EH (cell line): ENCODE data around the gene DOCK6.

Experiments
- DNase-seq: peaks from one replicate; pipeline ENCODE4 v3.0.0-alpha.2; 2015; ENCODE audit warnings: low read depth

DOCK6 gene

DNA sequence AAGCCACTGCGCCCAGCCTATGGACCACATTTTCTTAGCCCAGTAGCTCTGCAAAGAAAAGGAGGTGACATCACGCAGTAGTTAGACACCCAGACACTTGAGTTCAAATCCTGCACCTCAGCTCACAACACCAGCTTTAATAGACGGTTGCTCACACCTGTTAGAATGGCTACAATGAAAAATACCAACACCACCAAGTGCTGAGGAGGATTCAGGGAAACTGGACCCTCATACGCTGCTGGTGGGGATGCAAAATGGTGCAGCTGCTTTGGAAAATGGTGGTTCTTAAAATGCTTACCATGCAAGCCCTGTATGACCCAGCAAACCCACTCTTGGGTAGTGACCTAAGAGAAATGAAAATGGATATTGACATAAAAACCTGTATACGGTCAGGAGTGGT, 11.7 kb upstream of the DOCK6 start:
- no peak for DNase-seq

DNA sequence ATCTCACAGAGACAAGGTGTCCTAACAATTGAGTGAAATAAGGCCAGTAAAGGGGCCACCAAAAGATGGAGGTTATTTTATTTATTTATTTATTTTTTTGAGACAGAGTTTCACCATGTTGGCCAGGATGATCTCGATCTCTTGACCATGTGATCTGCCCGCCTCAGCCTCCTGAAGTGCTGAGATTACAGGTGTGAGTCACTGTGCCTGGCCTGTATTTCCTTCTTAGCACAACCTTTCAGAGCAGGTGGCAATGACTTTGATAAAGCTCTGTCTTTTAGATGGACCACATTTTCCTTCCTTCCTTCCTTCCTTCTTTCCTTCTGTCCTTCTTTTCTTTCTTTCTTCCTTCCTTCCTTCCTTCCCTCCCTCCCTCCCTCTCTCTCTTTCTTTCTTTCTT, 11.0 kb upstream of the DOCK6 start:
- DNase-seq, result no peak

DNA sequence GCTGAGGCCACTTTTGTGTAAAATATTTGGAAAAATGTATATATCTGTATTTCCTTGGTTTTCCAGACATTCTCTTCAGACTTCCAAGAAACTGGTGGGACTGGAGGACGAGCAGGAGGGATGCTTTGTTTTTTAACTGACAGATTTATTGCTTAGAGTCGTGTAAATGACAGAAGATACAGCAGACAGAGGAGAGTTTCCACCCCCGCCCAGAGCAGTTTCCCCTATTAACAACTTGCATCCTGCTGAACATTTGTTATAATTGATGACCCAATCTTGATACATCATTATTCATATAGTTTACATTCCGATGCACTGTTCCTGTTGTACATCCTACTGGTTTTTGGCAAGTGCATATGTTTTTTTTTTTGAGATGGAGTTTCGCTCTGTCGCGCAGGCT, 7.1 kb upstream of the DOCK6 start:
- DNase-seq, result peak; percentile 44

DNA sequence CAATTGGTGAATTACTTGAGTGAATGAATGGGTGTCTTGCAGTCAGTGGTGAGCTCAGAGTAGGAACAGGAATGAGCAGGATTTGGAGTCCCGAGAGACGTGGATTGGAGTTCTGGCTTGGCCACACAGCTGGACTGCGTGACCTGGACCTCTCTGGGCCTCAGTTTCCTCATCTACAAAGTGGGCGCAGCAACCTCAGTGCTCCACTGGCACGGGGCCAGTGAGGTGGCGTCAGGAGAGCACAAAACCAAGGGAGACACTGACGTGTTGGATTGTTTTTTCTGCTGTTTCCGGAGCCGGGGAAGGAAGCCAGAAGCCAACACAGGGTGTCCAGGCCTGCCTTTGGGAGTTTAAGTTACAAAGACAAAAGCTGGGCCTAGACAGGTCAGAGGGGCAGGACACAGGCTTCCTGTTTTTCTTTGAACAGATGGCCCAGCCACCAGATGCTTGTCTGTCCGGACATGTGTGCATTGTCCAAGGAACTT, 6.5 kb upstream of the DOCK6 start:
- peak; percentile 76 for DNase-seq

DNA sequence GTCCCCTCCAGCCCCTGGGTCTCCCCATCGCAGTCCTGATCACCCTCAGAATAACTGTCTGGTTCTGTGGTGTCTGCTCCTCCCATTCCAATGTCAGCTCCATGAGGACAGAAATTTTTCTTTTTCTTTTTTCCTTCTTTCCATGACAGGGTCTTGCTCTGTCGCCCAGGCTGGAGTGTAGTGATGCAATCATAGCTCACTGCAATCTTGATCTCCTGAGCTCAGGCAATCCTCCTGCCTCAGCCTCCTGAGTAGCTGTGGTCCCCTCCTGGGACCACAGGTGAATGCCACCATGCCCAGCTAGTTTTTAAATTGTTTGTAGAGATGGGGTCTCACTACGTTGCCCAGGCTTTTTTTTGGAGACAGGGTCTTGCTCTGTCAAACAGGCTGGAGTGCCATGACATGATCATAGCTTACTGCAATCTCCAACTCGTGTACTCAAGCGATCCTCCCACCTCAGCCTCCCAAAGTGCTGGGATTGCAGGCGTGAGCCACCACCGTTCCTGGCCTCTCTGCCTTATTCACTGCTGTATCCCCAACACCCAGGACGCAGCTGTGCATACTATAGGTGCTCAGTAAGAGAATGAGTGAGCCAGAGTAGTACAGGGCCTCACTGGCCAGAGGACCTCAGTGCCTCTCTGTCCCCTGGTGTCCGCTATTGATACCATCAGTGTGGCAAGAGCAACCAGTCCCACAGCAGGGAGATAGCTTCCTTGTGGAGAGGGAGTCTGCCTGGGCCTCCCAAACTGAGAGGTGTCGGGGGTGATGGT, 5.2 kb upstream of the DOCK6 start:
- DNase-seq, result no peak

DNA sequence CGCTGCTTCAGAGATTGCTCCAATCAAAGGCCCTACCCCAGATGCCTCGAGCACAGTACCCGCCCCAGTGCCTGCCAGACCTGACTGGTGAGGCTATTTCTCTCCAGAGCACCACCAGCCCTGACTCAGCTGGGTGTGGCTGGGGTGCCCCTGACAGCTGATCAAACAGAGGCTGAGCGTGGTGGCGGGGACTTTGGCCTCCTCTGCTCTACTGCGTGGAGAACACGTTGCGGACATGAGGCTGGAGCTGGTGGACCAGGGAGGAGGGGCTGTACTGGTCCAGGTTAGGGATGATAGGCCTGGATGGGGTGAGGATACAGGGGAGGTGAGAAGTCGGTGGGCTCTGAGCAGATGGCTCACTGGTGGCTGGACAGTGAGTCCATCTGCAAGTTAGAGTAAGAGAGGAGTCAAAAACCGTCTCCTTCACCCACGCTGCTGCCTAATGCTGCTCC, 3.5 kb upstream of the DOCK6 start:
- DNase-seq, result no peak

DNA sequence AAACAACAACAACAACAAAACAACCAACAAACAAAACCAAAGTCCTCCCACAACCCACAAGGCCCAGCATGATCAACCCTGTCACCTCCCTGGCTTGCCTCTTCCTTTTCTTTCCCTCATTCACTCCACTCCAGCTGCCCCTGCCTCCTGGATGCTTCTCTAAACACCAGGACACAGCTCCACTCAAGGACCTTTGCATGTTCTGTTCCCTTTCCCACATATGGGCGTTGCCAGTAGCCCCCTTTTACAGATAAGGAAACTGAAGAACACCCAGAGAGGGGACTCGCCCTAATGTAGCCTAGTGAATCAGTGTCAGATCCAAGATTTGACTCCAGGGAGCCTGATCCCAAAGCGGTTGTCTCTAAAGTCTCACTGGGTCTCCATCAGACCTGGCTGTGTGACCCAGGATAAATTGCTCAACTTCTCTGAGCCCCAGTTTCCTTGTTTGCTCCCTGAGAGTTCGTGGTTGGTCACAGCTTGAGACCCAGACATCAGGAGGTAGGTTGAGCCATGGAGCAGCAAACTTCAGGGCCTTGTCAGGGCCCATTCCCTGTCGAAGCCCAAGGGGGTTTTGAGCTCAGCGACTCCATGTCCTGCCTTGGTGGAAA, 3.0 kb upstream of the DOCK6 start:
- no peak for DNase-seq

DNA sequence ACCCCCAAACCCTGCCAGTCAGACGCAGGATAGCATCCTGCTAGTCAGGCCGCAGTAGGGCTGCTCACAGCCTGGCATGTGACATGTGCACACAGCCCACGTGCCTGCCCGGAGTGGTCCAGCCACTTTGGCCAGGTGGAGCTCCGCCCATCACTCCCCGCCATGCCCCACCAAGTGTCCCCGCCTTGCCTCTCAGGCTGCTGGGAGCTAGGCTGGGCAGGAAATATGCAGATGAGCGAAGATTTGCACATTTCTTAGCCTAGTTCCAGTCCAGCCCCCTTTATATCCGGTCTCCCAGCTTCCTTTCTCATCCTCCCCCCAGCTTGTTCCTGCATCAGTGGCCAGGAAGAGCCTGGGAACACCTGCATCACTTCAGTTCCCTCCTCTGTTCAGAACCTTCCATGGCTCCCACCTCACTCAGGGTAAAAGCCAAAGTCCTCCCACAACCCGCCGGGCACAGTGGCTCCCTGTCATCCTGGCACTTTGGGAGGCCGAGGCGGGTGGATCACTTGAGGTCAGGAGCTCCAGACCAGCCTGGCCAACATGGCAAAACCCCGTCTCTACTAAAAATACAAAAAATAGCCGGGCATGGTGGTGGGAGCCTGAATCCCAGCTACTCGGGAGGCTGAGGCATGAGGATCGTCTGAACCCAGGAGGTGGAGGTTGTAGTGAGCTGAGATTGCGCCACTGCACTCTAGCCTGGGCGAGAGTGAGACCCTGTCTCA, 2.3 kb upstream of the DOCK6 start:
- peak; percentile 32 for DNase-seq

DNA sequence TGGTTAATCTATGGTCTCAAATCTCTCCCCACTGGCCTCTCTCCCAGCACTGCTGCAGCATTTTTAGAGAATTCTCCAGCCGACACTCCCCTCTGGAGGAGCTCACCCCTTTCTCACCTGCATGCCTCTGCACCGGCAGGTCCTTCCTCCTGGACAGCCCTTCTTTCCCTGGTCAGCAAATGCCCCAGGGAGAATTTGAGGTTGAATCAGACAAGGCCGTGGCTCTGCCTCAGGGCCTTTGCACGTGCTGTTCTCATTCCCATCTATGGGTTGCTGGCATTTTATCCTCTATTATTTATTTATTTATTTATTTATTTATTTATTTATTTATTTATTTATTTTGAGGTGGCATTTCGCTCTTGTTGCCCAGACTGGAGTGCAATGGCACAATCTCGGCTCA, 1.4 kb upstream of the DOCK6 start:
- DNase-seq, result no peak

DNA sequence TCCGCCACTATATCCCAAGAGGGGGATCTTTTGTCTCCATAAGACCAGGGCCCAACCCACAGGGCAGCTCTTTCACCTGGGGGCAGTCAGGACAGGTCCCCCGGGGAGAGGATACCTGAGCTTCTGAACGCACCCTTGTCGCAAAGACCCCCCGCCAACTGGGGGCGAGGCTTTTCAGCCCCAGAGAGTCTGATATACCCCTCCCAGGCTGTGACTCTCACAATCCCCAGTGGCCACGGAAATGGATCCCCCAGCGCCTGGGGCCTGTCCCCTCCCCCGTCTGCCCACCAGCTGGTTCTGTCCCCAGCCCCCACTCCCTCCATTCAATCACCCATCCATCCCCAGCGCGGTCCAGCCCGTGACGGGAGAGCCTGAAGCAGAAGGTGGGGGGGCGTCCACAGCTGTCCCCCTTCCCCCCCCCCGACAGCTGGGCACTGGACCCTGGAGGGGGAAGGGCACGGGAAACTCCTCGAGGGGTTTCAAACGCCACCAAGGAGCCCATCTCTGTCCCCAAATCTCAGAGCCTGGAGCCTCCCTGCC, 823 bp downstream of the DOCK6 start:
- DNase-seq, result no peak

DNA sequence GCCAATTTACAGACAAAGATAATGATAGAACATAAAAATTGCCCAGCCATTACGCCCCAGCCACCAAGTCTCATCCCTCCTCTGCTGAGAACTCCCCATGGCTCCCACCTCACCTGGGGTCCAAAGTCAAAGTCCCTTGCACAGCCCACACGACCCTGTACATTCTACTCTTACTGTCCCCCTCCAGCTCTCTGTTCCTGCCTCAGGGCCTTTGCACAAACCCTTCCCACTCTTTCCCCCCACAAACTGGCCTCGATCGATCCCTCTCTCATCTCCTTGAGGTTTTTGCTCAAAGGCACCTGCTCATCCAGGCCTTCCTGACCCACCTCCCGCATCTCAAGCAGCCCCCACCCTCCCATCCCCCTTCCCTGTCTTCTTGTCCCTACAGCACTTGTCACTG, 1.3 kb downstream of the DOCK6 start:
- DNase-seq, result no peak

DNA sequence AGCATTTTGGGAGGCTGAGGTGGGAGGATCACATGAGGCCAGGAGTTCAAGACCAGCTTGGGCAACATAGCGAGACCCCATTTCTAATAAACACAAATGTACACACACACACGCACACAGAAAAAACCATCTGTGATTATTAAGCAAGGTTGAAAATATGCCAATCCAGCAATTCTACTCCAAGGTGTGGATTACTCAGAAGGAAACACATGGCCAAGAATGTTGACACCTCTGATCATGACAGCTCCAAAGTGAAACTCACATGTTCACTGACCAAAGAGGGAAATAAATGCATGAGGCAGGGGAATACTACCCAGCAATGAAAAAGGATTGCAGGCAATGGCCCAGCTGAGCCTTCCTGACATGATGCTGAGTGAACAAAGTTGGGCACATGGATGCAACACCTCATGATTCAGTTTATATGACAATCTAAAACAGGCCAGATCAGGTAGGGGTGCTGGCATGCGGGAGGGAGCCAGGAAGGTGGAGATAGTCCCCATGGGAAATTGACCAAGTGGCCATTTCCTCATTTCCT, 4.4 kb downstream of the DOCK6 start:
- DNase-seq, result no peak

DNA sequence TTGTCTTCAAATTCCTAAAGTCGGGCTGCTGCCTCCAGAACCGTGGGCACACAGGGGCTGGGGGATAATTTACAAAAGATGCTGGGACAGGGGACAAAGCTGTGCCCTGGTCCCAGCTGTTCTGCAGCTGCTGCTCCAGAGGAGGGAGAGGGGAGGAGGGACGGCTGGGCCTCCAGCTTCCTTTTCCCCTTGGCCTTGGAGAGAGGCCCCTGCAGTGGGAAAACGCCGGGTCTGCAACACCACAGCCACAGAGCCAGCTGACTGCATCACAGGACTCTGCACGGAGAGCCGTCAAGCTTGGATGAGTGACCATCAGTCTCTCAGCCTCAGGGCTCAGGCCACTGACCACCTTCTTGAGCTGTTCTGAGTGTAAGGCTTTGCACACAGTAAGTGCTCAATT, 6.1 kb downstream of the DOCK6 start:
- DNase-seq, result no peak

DNA sequence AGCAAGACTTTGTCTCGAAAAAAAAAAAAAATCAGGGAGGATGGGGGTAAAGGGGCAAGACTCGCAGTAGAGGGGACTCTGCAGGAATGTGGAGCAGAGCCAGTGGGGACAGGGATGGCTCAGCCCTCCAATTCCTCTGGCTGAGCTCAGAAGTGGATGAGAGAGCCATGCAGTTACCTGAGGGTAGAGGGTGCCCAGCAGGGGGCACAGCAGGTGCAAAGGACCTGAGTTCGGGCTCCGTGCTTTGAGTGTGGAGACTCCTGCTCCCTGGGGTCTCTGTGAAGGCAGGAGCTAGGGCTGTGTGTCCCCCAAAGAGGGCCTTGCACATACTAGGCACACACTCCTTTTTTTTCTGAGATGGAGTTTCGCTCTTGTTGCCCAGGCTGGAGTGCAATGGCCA, 7.7 kb downstream of the DOCK6 start:
- DNase-seq, result no peak

DNA sequence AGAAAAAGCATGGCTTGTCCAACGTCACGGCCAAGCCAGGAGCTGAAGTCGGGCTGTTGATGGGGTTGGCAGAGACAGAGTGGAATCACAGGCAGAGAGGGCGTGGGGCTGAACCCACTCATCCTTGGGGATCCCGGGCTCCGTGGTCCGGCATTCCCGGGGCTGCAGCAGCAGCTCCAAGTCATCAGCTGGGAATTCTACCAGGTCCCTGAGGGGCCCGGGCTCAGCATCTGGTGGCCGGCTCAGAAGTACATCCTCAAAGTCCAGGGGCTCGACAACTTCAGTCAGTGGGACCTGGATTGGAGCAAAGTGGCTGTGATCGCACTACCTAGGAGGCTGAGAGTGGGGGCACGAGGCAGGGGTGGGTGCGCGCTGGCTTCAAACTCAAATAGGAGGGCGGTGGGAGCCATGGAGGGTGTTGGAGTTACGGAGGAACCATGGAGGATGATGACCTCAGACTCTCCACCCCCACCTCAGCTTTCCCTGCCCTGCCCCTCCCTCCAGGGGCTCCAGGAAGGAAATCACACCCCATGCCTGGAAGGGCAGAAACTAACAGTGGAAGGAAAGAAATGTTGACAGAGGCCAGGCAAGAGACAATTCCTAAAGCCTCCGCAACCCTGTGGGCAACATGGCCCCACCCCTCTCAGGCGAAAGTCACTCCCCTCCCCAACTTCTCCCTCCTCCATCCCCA, 9.5 kb downstream of the DOCK6 start:
- DNase-seq, result no peak

DNA sequence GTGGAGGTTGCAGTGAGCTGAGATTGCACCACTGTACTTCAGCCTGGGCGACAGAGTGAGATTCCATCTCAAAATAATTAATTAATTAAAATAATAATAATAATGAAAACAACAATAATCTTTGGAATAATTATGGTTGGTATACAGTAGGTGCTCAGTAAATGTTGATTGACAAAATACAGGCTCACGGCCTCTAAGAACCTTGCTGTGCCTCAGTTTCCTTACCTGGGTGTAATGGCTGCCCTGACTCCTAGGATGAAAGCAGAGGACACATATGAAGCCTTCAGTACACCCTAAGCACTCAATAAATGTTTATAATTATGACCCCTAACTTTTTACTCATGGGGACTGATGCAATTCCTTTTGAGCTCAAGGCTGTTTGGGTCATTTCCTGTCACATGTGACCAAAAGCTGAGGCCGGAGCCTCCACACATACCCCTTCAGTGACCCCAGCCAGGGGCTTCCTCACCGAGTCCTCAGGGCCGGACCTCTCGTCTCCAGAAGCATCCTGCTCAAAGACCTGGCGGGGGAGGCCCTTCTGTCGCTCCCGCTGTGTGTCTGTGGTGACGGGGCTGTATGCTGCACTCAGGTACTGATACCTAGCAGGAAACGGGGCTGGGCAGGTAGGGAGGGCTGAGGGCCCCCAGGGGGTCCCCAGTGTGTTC, 10.5 kb downstream of the DOCK6 start:
- no peak for DNase-seq

DNA sequence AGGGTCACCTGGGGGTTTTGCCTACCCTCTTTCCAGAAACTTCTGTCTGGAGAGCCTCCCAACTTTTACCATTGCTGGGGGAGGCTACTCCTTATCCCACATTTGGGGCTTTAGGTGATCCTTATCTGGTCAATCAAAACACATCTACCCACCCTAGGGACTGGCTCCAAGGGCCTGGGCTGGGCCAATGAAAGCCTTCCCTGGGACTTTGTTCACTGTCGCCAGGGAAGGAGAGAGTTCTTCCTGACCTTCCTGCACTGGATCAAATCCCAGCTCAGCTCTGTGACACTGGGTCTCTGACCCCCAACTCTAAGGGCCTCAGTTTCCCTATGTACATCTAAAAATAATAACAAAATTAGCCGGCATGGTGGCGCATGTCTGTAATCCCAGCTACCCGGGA, 11.1 kb downstream of the DOCK6 start:
- no peak for DNase-seq

DNA sequence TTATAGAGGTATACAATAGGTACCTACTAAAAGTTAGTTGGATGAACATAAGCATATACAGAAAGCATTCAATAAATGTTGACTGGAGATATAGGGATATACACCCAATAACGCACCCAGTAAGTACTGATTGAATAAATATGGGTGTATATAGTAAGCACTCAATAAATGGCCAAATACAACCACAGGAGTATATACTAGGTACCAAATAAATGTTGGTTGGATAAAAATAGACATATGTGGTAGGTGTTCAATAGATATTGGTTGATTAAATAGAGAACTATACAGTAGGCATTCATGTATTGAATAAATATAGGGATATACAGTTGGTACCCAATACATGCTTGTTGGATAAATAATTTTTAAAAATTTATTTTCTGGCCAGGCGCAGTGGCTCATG, 13.5 kb downstream of the DOCK6 start:
- DNase-seq, result no peak

DNA sequence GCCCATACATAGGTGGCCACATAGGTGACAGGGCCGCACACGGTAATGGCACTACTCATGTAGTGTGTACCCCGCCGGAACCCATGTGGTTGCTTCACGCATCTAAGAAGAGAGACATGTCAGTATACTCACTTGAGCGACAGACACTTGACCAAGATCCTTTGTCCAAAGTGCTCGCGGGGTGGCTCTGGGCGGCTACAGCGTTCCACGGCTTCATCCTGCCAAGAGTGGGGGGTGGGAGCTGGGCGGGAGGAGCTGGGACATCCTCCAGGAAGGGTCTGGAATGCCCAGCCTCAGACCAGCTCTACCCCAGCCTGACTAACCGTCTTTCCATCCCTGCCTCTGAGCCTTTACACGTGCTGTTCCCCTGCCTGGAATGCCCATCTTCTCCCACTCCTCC, 14.4 kb downstream of the DOCK6 start:
- DNase-seq, result no peak

DNA sequence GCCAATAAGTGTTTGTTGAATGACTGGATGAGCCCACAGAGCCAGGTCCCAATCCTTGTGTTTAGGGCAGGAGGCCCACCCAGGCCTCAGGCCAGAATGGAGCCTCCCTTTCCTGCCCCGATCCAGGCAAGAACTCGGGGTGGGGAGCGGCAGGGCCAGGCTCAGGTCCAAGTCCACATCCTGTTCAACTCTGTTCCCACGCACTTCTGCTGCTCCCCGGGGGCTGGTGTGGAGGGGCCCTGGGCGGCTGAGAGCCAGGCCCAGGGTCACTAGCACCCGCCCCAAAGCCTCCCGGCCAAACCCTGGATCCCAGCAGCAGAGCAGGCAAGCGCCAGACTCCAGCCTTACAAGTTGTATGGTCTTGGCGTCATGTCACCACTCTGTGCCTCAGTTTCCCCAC, 14.9 kb downstream of the DOCK6 start:
- DNase-seq, result peak; percentile 32

DNA sequence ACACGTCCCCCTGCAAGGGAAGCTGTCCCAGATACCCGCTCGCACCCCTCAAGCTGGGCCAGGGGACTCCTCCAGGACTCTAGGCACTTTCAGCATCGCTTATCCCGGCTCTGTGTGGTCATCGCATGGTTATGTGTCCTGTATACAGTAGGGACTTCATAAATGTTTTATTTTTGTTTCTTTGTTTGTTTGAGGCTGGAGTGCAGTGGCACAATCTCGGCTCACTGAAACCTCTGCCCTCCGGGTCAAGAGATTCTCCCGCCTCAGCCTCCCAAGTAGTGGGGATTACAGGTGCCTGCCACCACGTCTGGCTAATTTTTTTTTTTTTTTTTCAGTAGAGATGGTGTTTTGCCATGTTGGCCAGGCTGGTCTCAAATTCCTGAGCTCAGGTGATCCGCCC, 15.4 kb downstream of the DOCK6 start:
- no peak for DNase-seq
